Measurements from ENCODE around the gene ATP2C2. TPM values are rescaled to one million over a fixed set of nuclear protein-coding genes. Genes with fewer than 3 reads are reported as not detected.

The ATP2C2 gene
- total RNA-seq, 1 experiment from 2014 or later: 20.3 TPM

- no peak overlapping the region for H3K4me3 ChIP-seq (replicated peaks in 1 of 2; ENCODE audit: low read depth in 1 of 2, low read length in 2 of 2)
- POLR2A ChIA-PET: no interaction called here
- H3K36me3 ChIP-seq (ENCODE audit: control insufficient read depth in 1 of 2, insufficient read depth in 2 of 2, low read length in 2 of 2): peaks cover 3 to 26% of the 10 kb centered on the region in 2 experiments
- CTCF ChIA-PET: no interaction called here
- H3K9ac ChIP-seq (ENCODE audit: low read length): no peak overlapping the region
- no peaks in the 10 kb centered on the region for H3K4me1 ChIP-seq (ENCODE audit: control insufficient read depth in 1 of 2, insufficient read depth in 2 of 2, low read length in 2 of 2)
- no peaks in the 10 kb centered on the region for H3K27me3 ChIP-seq (ENCODE audit: insufficient read depth, low read length)
- H3K27ac ChIP-seq (ENCODE audit: low read depth, low read length): no peak overlapping the region
- no peak overlapping the region for H2AFZ ChIP-seq (ENCODE audit: low read depth, low read length, poor library complexity, severe bottlenecking)
- RAD21 ChIA-PET (ENCODE audit: low non-redundant PET in 1 of 2, low total read pairs in 2 of 2, uncharacterized antibody in 2 of 2, unreplicated experiment in 2 of 2): no interaction called here
- H3K9me2 ChIP-seq (ENCODE audit: insufficient read depth): no peaks in the 10 kb centered on the region
- BruUV-seq (replicated peaks): no TSS peak
- DNase-seq (ENCODE audit: low read depth, low spot score) (no peak), ATAC-seq (no peak)
- TF ChIP-seq, protein P1, sequence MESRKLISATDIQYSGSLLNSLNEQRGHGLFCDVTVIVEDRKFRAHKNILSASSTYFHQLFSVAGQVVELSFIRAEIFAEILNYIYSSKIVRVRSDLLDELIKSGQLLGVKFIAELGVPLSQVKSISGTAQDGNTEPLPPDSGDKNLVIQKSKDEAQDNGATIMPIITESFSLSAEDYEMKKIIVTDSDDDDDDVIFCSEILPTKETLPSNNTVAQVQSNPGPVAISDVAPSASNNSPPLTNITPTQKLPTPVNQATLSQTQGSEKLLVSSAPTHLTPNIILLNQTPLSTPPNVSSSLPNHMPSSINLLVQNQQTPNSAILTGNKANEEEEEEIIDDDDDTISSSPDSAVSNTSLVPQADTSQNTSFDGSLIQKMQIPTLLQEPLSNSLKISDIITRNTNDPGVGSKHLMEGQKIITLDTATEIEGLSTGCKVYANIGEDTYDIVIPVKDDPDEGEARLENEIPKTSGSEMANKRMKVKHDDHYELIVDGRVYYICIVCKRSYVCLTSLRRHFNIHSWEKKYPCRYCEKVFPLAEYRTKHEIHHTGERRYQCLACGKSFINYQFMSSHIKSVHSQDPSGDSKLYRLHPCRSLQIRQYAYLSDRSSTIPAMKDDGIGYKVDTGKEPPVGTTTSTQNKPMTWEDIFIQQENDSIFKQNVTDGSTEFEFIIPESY (IDR thresholded peaks at IDR 0.05; ENCODE audit: extremely low read depth, insufficient replicate concordance, low read length): no peak
- no peak for TF ChIP-seq SP1 (IDR thresholded peaks at IDR 0.05; ENCODE audit: low read depth)
- no peak for TF ChIP-seq CBX3 (IDR thresholded peaks at IDR 0.05; ENCODE audit: low read depth)
- TF ChIP-seq SIN3A (IDR thresholded peaks at IDR 0.05; ENCODE audit: low read depth): no peak
- no peak for TF ChIP-seq FOSL1 (IDR thresholded peaks at IDR 0.05; ENCODE audit: low read depth)
- H3K79me2 ChIP-seq (ENCODE audit: insufficient read depth, low read length): no peaks in the 10 kb centered on the region
- H4K20me1 ChIP-seq (ENCODE audit: insufficient read depth): no peaks in the 10 kb centered on the region
- no peak overlapping the region for H3K4me2 ChIP-seq (ENCODE audit: low read length)
- intact Hi-C loops (cut with micrococcal nuclease): no loop called here
- H3K9me3 ChIP-seq (ENCODE audit: control insufficient read depth in 1 of 2, insufficient read depth in 1 of 2, low read depth in 1 of 2, low read length in 2 of 2): peaks cover 0 to 8% of the 10 kb centered on the region in 2 experiments; a peak in 2 of 4 replicates
Measured at GRCh38 chr16:84463221-84463620, 94.9 kb downstream of the ATP2C2 start.

DNA sequence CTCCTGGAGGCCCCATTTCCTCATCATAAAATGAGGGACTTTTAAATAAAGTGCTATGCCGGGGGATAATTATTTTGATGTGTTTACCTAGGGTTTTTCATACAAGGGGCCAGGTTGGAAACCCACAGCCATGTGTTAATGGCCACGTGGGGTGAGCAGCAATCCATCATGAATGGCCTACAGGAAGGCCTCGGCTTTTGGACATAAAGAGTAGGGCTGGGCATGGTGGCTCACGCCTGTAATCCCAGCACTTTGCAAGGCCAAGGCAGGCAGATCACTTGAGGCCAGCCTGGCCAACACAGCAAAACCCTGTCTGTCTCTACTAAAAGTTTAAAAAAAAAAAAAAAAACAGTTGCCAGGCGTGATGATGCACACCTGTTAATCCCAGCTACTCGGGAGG is 95.8 kb downstream of the ATP2C2 start:
- Histone ChIP-seq H3K27ac (ENCODE audit: low read depth, low read length) (no peak overlapping the region), H4K20me1 (ENCODE audit: insufficient read depth) (no peaks in the 10 kb centered on the region), H3K4me3 (replicated peaks in 1 of 2; ENCODE audit: low read depth in 1 of 2, low read length in 2 of 2) (no peak overlapping the region), H3K27me3 (ENCODE audit: insufficient read depth, low read length) (no peaks in the 10 kb centered on the region), H3K4me1 (ENCODE audit: control insufficient read depth in 1 of 2, insufficient read depth in 2 of 2, low read length in 2 of 2) (no peaks in the 10 kb centered on the region), H3K9ac (ENCODE audit: low read length) (no peak overlapping the region), H3K9me2 (ENCODE audit: insufficient read depth) (no peaks in the 10 kb centered on the region), H3K36me3 (ENCODE audit: control insufficient read depth in 1 of 2, insufficient read depth in 2 of 2, low read length in 2 of 2) (peaks cover 3 to 30% of the 10 kb centered on the region in 2 experiments), H2AFZ (ENCODE audit: low read depth, low read length, poor library complexity, severe bottlenecking) (no peak overlapping the region), H3K79me2 (ENCODE audit: insufficient read depth, low read length) (no peaks in the 10 kb centered on the region), H3K9me3 (ENCODE audit: control insufficient read depth in 1 of 2, insufficient read depth in 1 of 2, low read depth in 1 of 2, low read length in 2 of 2) (peaks cover 0 to 8% of the 10 kb centered on the region in 2 experiments; a peak in 2 of 4 replicates), H3K4me2 (ENCODE audit: low read length) (no peak overlapping the region)
- ATAC-seq (no peak), DNase-seq (ENCODE audit: low read depth, low spot score) (no peak)
- POLR2A ChIA-PET: no interaction called here
- no peak for TF ChIP-seq CTCF (IDR thresholded peaks at IDR 0.05 in 2 of 3, conservative IDR thresholded peaks at IDR 0.05 in 1 of 3; ENCODE audit: borderline replicate concordance in 1 of 3, insufficient read depth in 1 of 3, low read depth in 2 of 3, low read length in 2 of 3)
- TF ChIP-seq MAX (IDR thresholded peaks at IDR 0.05): no peak
- no peak for TF ChIP-seq EGR1 (IDR thresholded peaks at IDR 0.05; ENCODE audit: low read depth)
- TF ChIP-seq ZFX (IDR thresholded peaks at IDR 0.05): no peak
- CTCF ChIA-PET: no interaction called here
- intact Hi-C loops (cut with micrococcal nuclease): no loop called here
- BruUV-seq (replicated peaks): no TSS peak
- RAD21 ChIA-PET (ENCODE audit: low non-redundant PET in 1 of 2, low total read pairs in 2 of 2, uncharacterized antibody in 2 of 2, unreplicated experiment in 2 of 2): no interaction called here

Data from HCT116 (cell line).